SK-N-SH (cell line): ENCODE data around the gene POU6F1.

Source experiments
- EZH2phosphoT487 ChIP-seq: fragments of 200-600 bp; sonication (generic); IDR thresholded peaks from 2 replicates; pipeline ENCODE4 v1.6.1; 2017; ENCODE audit warnings: low read depth, mixed run types, mild to moderate bottlenecking, antibody characterized with exemption, moderate library complexity, borderline replicate concordance
- TF ChIP-seq, protein P1 (sequence below): fragments of 200-600 bp; sonication (generic); IDR thresholded peaks from 2 replicates; pipeline ENCODE4 v1.6.1; 2017; ENCODE audit warnings: antibody characterized with exemption, mild to moderate bottlenecking, moderate library complexity

DNA sequence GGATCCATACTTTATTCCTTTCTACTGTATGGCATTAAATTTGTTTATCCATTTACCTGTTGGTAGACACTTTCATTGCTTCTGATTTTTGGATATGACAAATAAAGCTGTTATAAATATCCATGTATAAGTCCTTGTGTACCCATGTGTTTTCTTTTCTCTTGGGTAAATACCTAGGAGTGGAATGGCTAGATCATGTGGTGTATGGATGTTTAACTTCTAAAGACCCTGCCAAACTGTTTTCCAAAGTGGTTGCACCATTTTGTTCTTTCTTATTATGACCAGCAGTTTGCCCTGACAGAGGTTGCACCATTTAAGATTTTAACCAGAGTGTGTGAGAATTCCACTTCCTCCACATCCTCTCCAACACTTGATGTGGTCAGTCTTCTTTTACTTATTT lies 14.8 kb upstream of the POU6F1 start:
- no peak for TF ChIP-seq EZH2phosphoT487
- TF ChIP-seq, protein P1, sequence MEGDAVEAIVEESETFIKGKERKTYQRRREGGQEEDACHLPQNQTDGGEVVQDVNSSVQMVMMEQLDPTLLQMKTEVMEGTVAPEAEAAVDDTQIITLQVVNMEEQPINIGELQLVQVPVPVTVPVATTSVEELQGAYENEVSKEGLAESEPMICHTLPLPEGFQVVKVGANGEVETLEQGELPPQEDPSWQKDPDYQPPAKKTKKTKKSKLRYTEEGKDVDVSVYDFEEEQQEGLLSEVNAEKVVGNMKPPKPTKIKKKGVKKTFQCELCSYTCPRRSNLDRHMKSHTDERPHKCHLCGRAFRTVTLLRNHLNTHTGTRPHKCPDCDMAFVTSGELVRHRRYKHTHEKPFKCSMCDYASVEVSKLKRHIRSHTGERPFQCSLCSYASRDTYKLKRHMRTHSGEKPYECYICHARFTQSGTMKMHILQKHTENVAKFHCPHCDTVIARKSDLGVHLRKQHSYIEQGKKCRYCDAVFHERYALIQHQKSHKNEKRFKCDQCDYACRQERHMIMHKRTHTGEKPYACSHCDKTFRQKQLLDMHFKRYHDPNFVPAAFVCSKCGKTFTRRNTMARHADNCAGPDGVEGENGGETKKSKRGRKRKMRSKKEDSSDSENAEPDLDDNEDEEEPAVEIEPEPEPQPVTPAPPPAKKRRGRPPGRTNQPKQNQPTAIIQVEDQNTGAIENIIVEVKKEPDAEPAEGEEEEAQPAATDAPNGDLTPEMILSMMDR = no peak
